Ecto neural progenitor cell (in vitro differentiated cells): ENCODE data around the gene ZNRF2.

Experiments used
- DNase-seq: peaks from one replicate; pipeline ENCODE4 v3.0.0-alpha.2; 2018; ENCODE audit warnings: low spot score

The ZNRF2 gene

DNA sequence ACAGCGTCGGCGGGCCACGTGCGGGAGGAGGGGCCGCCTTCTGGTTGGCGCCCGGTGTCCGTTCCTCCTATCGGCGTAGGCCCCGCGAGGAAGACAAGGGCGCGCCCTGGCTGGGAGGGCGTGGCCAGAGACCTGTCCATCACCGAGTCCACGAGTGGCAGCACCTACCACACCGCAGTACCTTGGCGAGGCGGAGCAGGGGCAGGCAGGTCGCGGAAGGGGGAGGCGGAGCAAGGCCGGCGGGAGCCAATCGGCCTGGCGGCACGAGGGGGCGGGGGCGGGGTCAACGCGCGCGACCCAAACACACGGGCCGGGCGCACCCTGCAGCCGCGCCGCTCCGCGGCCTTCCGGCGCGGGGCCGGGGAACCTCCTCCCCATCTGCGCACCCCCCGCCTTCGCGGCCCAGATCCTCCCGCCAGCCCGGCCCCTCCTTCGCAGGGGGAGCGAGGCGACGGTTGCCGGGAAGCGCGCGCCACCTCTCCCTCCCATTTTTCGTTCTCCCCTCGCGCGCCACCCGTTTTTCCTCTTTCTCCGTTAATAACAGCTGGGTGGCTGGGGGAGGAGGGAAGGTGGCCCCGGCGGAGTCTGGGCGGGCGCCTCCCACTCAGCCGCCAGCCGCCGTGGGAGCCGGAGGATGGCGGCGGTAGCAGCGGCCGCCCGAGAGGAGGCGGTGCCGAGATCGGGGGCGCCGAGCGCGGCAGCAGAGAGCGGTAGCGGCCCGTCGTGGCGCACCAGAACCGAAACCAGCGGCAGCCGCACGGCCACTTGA lies at the start of gene ZNRF2:
ZNRF2 (plus strand) TSS at position 300 of the 769 bp plus-strand sequence. CDS start 761 bp downstream, outside the sequence.
- DNase-seq, result peak; percentile 98

GRCh38 chr7:30237271-30237695 lies 47.1 kb upstream of the ZNRF2 start:
- no peak for DNase-seq

DNA sequence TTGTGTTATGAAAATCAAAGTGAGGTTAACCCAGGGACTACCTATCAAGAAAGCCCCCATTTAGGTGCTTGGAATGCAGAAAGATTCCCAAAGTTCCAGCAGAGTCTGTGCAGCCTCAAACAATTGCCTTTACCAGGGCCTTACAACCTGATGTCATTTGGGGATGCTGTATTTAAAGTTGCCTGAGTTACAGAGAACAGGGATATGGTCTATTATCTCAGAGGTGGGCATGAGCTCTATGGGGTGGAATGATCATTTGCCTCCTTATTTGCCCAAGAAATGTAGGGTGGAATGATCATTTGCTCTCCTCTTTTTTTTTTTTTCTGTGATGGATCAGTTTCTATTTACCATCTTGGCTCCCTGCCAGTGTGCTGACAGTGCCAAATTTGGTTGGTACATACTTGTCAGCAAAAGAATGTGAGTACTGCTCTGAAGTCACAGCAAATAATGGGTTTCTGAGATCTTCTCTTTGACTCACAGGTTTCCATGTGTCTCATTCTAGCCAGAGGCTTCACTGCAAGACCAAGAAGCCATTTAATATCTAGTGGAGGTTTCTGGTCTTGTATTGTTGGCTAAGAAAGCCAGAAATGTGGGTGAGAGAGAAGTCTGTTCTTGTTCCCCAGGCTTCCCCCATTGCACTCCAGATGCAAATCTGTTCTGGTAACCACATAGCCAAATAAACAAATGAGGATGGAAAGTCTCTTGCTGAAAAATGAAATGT lies 45.5 kb upstream of the ZNRF2 start:
- no peak for DNase-seq

- no peak for DNase-seq
These were observed 44.1 kb upstream of the ZNRF2 start for GRCh38 chr7:30240106-30240800.

DNA sequence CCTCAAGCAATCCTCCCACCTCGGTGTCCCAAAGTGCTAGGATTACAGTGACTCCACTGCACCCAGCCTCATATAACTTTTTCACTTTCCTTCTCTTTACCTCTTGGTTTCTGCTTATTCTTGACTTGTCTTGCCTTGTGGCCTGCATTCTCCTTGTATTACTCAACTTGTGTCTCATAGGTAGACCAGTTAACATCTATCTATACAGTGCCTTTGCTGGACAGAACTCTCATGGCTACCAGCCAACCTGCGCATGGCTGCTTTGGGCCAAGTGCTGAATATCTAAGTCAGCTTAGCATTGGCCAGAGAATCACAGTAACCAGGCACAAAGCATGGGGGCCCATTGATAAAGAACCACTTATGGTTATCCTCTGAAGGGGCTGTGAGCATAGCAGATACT lies 42.6 kb upstream of the ZNRF2 start:
- no peak for DNase-seq

GRCh38 chr7:30244340-30244739 lies 40.1 kb upstream of the ZNRF2 start:
- DNase-seq, result no peak

DNA sequence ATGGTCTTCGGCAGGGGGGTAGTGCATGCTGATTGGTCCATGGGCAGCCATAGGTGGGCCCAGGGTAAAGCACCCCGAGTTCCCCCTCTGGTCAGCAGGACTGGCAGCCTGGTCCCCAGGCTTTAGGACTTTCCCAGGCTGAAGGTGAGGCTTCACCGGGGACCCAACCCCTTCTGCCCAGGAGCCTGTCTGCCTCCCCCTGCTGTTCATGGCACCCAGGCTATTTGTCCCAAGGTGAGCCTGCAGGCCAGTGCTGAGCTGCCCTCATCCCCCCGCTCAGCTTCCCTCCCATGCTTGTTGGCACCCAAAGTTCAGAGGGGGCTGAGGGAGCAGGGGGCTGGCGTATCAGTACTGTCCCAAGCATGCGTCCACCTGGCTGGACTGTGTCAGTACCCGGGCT lies 38.5 kb upstream of the ZNRF2 start:
- no peak for DNase-seq

GRCh38 chr7:30246392-30246791 lies 38.0 kb upstream of the ZNRF2 start:
- no peak for DNase-seq

DNA sequence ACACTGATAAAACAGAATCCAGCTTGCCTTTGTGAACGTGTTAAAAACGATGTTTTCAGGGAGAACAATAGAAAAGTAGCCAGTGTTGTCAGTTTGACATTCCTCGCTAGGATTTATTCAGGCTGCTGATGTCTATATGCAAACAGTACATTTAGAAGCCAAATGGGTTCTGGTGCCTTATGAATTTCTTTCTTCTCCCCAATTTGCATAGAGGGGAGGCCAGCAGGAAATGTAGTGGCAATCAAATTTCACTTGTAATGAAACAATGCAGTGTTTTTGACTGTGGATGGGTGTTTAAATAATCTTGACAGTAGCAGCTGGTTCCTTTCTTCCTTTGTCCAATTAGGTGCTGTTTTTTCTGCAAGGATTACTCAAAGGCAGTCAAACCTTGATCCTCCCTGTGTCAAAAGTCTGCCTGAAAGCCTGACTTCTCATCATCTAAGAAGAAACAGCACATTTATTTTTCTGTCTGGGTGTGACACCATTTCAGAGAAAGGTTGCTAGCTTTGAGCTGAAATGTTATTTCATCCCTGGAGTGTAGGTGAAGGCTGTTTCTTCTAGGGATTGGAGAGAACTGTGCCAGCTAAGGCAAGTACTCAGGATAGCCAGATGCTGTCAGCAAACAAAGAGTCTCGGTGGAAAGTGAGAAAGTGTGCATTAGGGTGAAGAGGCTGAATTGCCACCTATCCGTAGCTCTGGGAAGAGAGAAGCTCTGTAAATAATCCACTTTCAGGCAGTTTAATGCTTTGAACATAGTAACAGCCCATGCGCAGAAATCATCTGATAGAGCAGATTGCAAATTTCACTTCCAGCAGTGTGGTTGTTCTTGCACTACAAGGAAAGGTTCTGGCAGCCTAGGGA lies 36.6 kb upstream of the ZNRF2 start:
- DNase-seq, result no peak

GRCh38 chr7:30249316-30249715 lies 35.1 kb upstream of the ZNRF2 start:
- no peak for DNase-seq

GRCh38 chr7:30249986-30250774 lies 34.2 kb upstream of the ZNRF2 start:
- no peak for DNase-seq

DNA sequence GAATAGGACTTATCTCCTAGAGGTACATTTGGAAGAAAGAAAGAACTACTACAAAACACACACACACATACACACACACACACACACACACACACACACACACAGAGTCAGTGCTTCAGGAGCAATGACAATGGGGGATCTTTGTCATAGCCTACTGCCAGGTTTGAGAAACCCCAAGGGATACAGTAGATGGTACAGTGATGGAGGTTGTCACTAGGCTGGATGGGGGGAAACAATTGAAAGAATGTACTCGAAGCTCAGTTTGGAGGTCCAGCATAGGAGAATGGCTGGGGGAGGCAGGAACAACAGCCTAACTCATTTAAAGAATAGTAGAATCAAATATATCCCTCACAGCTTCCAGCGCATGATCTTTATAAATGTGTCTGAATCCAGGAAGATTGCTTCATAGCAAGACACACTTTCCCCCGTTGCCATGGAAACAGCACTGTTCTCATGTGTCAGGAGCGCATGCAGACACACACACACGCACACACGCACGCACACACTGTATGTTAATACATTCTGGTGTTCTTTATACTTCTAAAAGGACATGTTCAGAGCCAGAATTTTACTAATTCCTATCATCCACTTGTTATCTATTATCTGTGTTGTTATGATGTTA lies 32.6 kb upstream of the ZNRF2 start:
- DNase-seq, result no peak

- no peak for DNase-seq
These were observed 31.3 kb upstream of the ZNRF2 start for GRCh38 chr7:30252885-30253795.

DNA sequence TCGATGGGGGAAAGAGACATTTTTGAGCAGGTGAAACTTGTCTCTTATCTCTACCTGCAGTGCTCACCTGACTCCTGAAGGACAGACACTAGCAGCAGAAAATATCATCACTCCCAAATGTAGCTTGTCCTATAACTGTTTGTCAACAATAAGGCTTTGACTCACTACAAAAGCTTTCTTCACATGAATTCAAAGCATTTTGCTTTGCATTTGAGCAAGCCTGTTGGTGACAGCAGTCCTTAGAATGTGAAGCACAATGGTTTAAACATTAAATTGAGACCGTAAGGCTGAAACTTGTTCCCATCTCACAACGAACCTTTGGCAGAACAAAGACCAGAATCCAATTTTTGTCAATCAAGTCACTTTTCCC lies 30.6 kb upstream of the ZNRF2 start:
- DNase-seq, result no peak

- DNase-seq, result no peak
These were observed 30.1 kb upstream of the ZNRF2 start for GRCh38 chr7:30254248-30254647.

GRCh38 chr7:30254717-30255063 lies 29.7 kb upstream of the ZNRF2 start:
- DNase-seq, result no peak

GRCh38 chr7:30255064-30255769 lies 29.2 kb upstream of the ZNRF2 start:
- DNase-seq, result no peak

- no peak for DNase-seq
These were observed 28.0 kb upstream of the ZNRF2 start for GRCh38 chr7:30256349-30256858.

- no peak for DNase-seq
These were observed 24.1 kb upstream of the ZNRF2 start for GRCh38 chr7:30260246-30260768.
